MCF 10A (cell line): ENCODE results near the gene DPYD. TPM values are rescaled to one million over a fixed set of nuclear protein-coding genes. Genes with fewer than 3 reads are reported as not detected.
A peak's percentile ranks its signal among the peaks of the same experiment; 100 is the strongest.

Experiments used
- BruUV-seq: library from RNA; stranded (reverse); fragments of 400-500 nt; replicated peaks from 2 replicates; lab custom pipeline; 2021; lab: Mats Ljungman, UMichigan
- CTCF ChIA-PET: fragments of 300-600 bp; sonication (Branson Sonifier 250); formaldehyde crosslinking; extraction: SDS; loops from one replicate; lab custom pipeline; 2021; ENCODE audit warnings: antibody characterized with exemption, inconsistent platforms; lab: Yijun Ruan, JAX
- POLR2A ChIA-PET: fragments of 300-600, 350-650 bp; sonication (Branson Sonifier 250); formaldehyde crosslinking; extraction: SDS; loops from one replicate; lab custom pipeline; 2020; ENCODE audit warnings: antibody characterized with exemption, inconsistent platforms; lab: Yijun Ruan, JAX
- DNase-seq: peaks from one replicate; pipeline ENCODE4 v3.0.0-alpha.2; 2018; ENCODE audit not compliant: unreplicated experiment
- H3K27ac Mint-ChIP-seq: one replicate; pipeline ENCODE4 v1.8.0; 2022; ENCODE audit warnings: mild to moderate bottlenecking, low read depth, mixed read lengths; ENCODE audit not compliant: unreplicated experiment
- H3K27me3 Mint-ChIP-seq: one replicate; pipeline ENCODE4 v1.8.0; 2022; ENCODE audit warnings: mixed read lengths; ENCODE audit not compliant: insufficient read depth, unreplicated experiment
- H3K36me3 Mint-ChIP-seq: one replicate; pipeline ENCODE4 v1.8.0; 2022; ENCODE audit warnings: mild to moderate bottlenecking, moderate library complexity, mixed read lengths; ENCODE audit not compliant: insufficient read depth, unreplicated experiment
- H3K4me1 Mint-ChIP-seq: one replicate; pipeline ENCODE4 v1.8.0; 2022; ENCODE audit warnings: mixed read lengths; ENCODE audit not compliant: insufficient read depth, unreplicated experiment
- H3K4me3 Mint-ChIP-seq: one replicate; pipeline ENCODE4 v1.8.0; 2022; ENCODE audit warnings: mild to moderate bottlenecking, moderate library complexity, mixed read lengths; ENCODE audit not compliant: unreplicated experiment
- H3K9me3 Mint-ChIP-seq: one replicate; pipeline ENCODE4 v1.8.0; 2022; ENCODE audit warnings: mixed read lengths; ENCODE audit not compliant: unreplicated experiment
- CTCF ChIP-seq: fragments of 200-600 bp; IDR thresholded peaks from one replicate; pipeline ENCODE4 v1.8.0; 2022; ENCODE audit warnings: antibody characterized with exemption, mild to moderate bottlenecking; ENCODE audit not compliant: unreplicated experiment
- intact Hi-C: fragments of 100-400 bp; cut with micrococcal nuclease; formaldehyde crosslinking; loops from 2 replicates; pipeline ENCODE4 v1.14.1; 2022
- total RNA-seq: library from RNA; stranded (reverse); gene quantifications from 2 replicates; pipeline ENCODE4 v1.2.3, GENCODE V29; 2022

Gene DPYD
- total RNA-seq, 1 experiment from 2014 or later: 48.2 TPM

GRCh38 chr1:97570691-97571090 is 350.1 kb downstream of the DPYD start:
- intact Hi-C loops: no loop called here
- Mint-ChIP-seq H3K9me3 (no peaks in the 10 kb centered on the region), H3K36me3 (peaks cover 19% of the 10 kb centered on the region), H3K27me3 (no peaks in the 10 kb centered on the region), H3K4me3 (no peak overlapping the region), H3K27ac (peak overlapping the region; percentile 6), H3K4me1 (no peaks in the 10 kb centered on the region)
- DNase-seq: no peak
- no peak for TF ChIP-seq CTCF
- POLR2A ChIA-PET: no interaction called here
- no TSS peak for BruUV-seq
- CTCF ChIA-PET: no interaction called here

DNA sequence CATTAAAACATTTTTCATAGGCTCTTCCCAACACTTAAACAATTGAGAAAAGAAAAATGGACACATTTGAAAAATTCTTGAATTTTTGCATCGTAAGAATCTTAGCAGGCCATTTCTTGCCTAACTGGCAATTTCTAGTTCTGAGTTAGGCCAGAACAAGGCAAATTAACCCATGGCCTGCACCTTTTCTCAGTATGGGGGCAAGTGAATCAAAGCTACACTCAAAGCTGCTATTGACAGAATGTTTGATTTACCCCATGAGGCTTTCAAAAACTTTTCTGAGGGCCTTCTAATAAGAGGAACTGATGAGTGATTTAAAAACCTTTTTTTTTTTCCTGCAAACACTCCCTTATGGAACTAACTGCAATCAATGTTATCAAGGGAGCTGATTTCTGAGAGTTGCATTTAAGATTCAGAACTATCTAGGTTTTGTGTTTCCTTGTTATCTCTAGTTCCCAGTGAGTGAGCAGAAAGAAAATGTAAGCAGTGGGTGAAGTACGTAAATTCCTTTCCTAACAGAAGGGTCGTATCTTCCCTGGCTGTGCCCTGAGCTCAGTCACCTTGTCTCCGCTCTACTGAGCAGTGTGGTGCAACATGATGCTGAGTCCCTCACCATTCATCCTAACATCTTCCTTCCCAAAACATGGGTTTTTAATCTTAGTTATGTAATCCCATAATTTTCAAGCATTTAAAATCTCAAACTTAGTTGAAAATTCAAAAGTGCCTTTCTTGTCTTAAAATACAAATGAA is 353.7 kb downstream of the DPYD start:
- BruUV-seq: no TSS peak
- peaks cover 19% of the 10 kb centered on the region for H3K36me3 Mint-ChIP-seq
- POLR2A ChIA-PET: interaction anchor here (0.6 kb wide), 1 partner anchor 42 kb away, joined by 3 read pairs; no protein-coding TSS in a partner anchor
- no peak overlapping the region for H3K27ac Mint-ChIP-seq
- CTCF ChIA-PET: interaction anchor here (1.1 kb wide), 1 partner anchor 484 kb away, joined by 3 read pairs; no protein-coding TSS in a partner anchor
- no peak for TF ChIP-seq CTCF
- H3K4me1 Mint-ChIP-seq: no peaks in the 10 kb centered on the region
- H3K9me3 Mint-ChIP-seq: no peaks in the 10 kb centered on the region
- no peak for DNase-seq
- intact Hi-C loops: no loop called here
- H3K4me3 Mint-ChIP-seq: no peak overlapping the region
- H3K27me3 Mint-ChIP-seq: no peaks in the 10 kb centered on the region

DNA sequence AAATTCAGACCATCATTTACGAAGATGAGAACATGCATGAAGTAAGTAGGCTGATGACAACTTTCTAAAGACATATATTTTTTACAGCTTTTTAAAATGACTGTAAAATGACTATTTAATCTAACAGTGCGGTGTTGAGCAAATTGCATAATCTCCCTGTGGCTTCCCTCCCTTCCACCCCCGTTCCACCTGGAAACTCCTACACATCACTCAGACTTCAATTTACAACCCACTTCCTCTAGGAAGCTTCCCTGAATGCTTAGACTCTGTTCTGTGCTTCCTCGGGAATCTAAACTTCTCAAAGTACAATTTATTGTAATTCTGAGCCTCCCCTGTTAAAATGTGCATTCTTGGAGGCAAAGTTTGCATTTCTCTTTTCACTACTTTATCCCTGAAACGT is 354.9 kb downstream of the DPYD start:
- Mint-ChIP-seq H3K27me3 (no peaks in the 10 kb centered on the region), H3K36me3 (peaks cover 7% of the 10 kb centered on the region), H3K9me3 (no peaks in the 10 kb centered on the region), H3K4me3 (no peak overlapping the region), H3K4me1 (no peaks in the 10 kb centered on the region), H3K27ac (no peak overlapping the region)
- ChIA-PET POLR2A (no interaction called here), CTCF (no interaction called here)
- no peak for TF ChIP-seq CTCF
- BruUV-seq: no TSS peak
- intact Hi-C loops: no loop called here
- DNase-seq: no peak

DNA sequence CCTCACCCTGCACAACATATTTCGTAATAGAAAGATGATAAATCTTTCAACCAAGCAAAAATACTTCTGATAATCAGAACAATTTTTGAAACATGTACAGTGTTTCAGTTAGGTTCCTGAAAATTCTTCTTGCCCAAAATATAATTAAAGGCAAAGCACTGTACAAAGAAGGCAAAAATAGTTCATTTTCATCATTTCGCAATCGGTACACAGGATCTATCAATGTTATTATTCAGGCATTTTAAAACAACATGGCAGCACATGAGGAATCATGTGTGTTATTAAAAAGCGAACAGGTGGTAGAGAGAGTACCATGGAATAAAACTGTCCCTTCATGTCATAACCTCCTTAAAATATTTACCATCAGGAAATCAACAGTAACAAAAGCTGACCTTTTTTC is 356.9 kb downstream of the DPYD start:
- intact Hi-C loops: no loop called here
- no TSS peak for BruUV-seq
- Mint-ChIP-seq H3K4me3 (no peak overlapping the region), H3K9me3 (no peaks in the 10 kb centered on the region), H3K27ac (no peak overlapping the region), H3K4me1 (no peaks in the 10 kb centered on the region), H3K27me3 (no peaks in the 10 kb centered on the region), H3K36me3 (peaks cover 3% of the 10 kb centered on the region)
- DNase-seq: no peak
- TF ChIP-seq CTCF: no peak
- POLR2A ChIA-PET: no interaction called here
- CTCF ChIA-PET: no interaction called here
